Right lobe of liver (tissue), 6 donors: ENCODE results near the gene MAPK1. TPM values are rescaled to one million over a fixed set of nuclear protein-coding genes. Genes with fewer than 3 reads are reported as not detected.
"Not testable (repeated sequence)": the region's sequence is repeated elsewhere in the genome, so short reads cannot be mapped to it uniquely, and the experiment has no call there.

Experiments used
- ATAC-seq, 4 donors: fragments of 200-7000 bp; cut with Tn5 transposase; one replicate each; pipeline ENCODE4 v1.9.1; 2020; ENCODE audit warnings: mild to moderate bottlenecking in 4 of 4, moderate library complexity in 4 of 4
- DNase-seq, 3 donors: peaks; one replicate each; pipeline ENCODE4 v3.0.0-alpha.2; 2020
- H3K27ac ChIP-seq, 3 donors: fragments of 200-600 bp; one replicate each; pipeline ENCODE4 v1.8.0; 2022
- H3K27me3 ChIP-seq, 2 donors: fragments of 200-600 bp; one replicate each; pipeline ENCODE4 v1.8.0; 2022
- H3K36me3 ChIP-seq, 4 donors: fragments of 200-600 bp; sonication (generic) in 1 of 4; one replicate each; pipeline versions ENCODE4 v1.5.1 to v1.8.0; 2017 to 2022; ENCODE audit warnings: control low read depth in 1 of 4
- H3K4me1 ChIP-seq, 4 donors: fragments of 200-600 bp; sonication (generic) in 1 of 4; one replicate each; pipeline versions ENCODE4 v1.5.1 to v1.8.0; 2017 to 2022; ENCODE audit warnings: control low read depth in 1 of 4
- H3K4me3 ChIP-seq, 3 donors: fragments of 200-600 bp; one replicate each; pipeline ENCODE4 v1.8.0; 2022
- H3K9me3 ChIP-seq, 4 donors: fragments of 200-600 bp; sonication (generic) in 1 of 4; one replicate each; pipeline versions ENCODE4 v1.5.1 to v1.8.0; 2017 to 2022; ENCODE audit warnings: control low read depth in 1 of 4
- CTCF ChIP-seq, 4 donors: fragments of 200-600 bp in 3 of 4; fragments of 450-650 bp in 1 of 4; IDR thresholded peaks; one replicate each; pipeline versions ENCODE4 v1.5.1 to v1.8.0; 2016 to 2022; ENCODE audit warnings: antibody characterized with exemption in 4 of 4, mild to moderate bottlenecking in 2 of 4
- POLR2A ChIP-seq: fragments of 450-650 bp; IDR thresholded peaks from one replicate; pipeline ENCODE4 v1.6.1; 2017; ENCODE audit warnings: antibody characterized with exemption, mild to moderate bottlenecking
- WGBS: methylation state at CpG from one replicate; pipeline ENCODE4 v1.1.6; 2018; ENCODE audit warnings: low coverage, low lambda C conversion rate; ENCODE audit not compliant: insufficient coverage; ENCODE audit errors: missing lambda C conversion rate; 5-methylcytosine and 5-hydroxymethylcytosine counted together
- intact Hi-C, 2 donors: fragments of 100-400 bp; cut with DNase I; formaldehyde crosslinking; loops; one replicate each; pipeline versions ENCODE4 v1.11.2 to v1.14.1; 2022
- total RNA-seq, 6 experiments: library from RNA; depleted of rRNA in 2 of 6; stranded (reverse); fragments of >200 nt in 2 of 6; fragmentation: NEBNext Ultra II Directional in 3 of 6; extraction: Animal tissue kit (Norgen Biotek cat#: 25700) in 3 of 6; gene quantifications; one replicate each; pipeline versions ENCODE4 v1.1.0 to v1.2.4, GENCODE V29; 2016 to 2023
- donor health status: DM: no; HTN: yes; CAD: no.
- donor health status: DM: no; HTN: no; CAD: no.
- donor health status: DM: no; HTN: no; CAD: no.
- donor health status: DM: no; HTN: yes; CAD: no.
- donor health status: DM: no; HTN: yes; CAD: no.

The MAPK1 gene
- total RNA-seq, 6 experiments from 2014 or later = 43.4 to 75.0 (median 59.5) TPM

GRCh38 chr22:21819183-21819770 lies 48.2 kb downstream of the MAPK1 start:
- Histone ChIP-seq H3K36me3 (no peaks in the 10 kb centered on the region), H3K27me3 (no peaks in the 10 kb centered on the region), H3K9me3 (no peaks in the 10 kb centered on the region), H3K4me1 (peaks cover 0 to 7% (median 0%) of the 10 kb centered on the region in 4 donors), H3K27ac (no peak overlapping the region), H3K4me3 (no peak overlapping the region)
- ATAC-seq (no peak), DNase-seq (no peak)
- TF ChIP-seq CTCF (IDR thresholded peaks at IDR 0.05) (no peak), POLR2A (no peak)
- intact Hi-C loops = no loop called here
- WGBS = 89% methylated on average over 2 of the region's 2 CpGs

DNA sequence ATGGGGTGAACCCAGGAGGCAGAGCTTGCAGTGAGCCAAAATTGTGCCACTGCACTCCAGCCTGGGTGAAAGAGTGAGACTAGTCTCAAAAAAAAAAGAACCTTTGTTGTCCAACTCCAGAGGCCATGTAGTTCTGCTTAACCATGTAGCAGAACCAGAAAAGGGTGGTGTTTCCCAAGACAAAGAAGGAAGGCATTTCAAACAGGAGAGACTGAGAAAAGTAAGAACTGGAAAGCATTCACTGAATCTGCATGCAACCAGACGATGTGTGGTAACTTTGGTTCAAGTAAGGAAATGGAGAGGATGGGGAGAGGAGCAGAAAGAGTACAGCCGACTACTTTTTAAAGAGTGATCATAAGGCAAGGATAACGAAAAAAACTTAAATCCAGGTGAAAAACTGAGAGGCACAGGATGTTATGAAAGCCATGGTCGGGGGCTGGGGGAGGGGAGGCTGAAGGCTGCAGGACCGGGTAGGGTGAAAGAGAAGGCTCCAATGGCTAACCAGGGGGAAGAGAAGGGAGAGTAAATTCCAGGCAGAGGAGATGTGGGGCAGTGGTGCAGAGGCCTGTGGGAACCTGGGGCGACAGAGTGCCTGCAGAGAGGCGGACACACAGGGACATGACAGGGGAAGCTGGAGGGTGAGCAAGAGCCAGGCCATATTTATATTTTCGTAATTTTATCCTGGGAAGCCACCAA lies 48.8 kb downstream of the MAPK1 start:
- H3K27ac ChIP-seq = no peak overlapping the region
- no peak for ATAC-seq
- TF ChIP-seq POLR2A = no peak
- TF ChIP-seq CTCF (IDR thresholded peaks at IDR 0.05) = no peak

DNA sequence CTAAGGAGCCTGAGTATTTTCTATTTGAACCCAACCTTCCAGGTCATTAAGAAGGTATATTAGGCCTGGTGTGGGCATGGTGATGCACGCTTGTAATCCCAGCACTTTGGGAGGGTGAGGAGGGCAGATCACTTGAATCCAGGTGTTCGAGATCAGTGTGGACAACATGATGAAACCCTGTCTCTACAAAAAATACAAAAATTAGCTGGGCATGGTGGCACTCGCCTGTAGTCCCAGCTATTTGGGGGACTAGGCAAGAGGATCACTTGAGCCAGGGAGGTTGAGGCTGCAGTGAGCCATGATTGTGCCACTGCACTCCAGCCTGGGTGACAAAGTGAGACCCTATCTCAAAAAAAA lies 50.0 kb downstream of the MAPK1 start:
- ATAC-seq, H3K27me3 ChIP-seq, intact Hi-C loops, DNase-seq, H3K4me3 ChIP-seq, H3K9me3 ChIP-seq, H3K4me1 ChIP-seq, H3K36me3 ChIP-seq: not testable (repeated sequence)
- whole genome bisulfite sequencing = 86% methylated on average over 1 of the region's 3 CpGs
- peak overlapping the region in 1 of 3 donors; percentile 6 for H3K27ac ChIP-seq

More for the DNA sequence above, 48.8 kb downstream of the MAPK1 start:
- no peaks in the 10 kb centered on the region for H3K27me3 ChIP-seq
- H3K4me3 ChIP-seq = no peak overlapping the region
- no peaks in the 10 kb centered on the region for H3K36me3 ChIP-seq
- peaks cover 0 to 7% (median 0%) of the 10 kb centered on the region in 4 donors for H3K4me1 ChIP-seq
- no peak for DNase-seq
- 70% methylated on average over 8 of the region's 8 CpGs for WGBS
- intact Hi-C loops = no loop called here
- H3K9me3 ChIP-seq = no peaks in the 10 kb centered on the region

DNA sequence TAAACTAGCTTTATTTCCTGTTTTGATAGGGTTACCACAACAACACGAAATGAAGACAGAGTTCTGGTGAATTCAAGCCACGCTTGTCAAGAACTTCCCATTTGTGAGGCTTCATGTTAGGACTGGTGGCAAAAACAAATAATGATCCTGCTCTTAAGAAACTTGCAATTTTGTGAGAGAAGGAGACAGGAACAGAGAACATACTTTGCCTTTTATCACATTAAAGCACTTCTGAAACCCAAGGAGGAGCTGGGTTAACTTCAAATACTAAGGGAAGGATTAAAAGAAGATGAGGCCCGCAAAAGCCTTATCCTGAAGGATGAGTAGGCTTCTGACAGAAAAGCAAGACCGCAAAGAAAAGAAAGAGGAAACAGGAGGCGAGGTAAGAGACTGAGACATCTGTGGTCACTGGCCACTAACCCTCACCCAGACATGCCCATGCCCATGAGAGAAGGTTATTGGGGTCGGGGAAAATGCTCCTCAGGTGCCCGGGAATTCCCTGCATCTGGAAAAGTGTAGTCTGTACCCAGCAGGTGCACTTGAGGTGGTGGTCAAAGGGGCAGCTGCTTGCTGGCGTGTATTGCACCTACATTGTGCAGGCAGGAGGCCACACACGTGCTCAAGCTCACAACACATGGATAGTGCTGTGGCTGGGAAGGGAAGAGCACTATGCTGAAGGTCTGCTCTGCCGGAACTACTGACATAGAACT lies 50.5 kb downstream of the MAPK1 start:
- H3K36me3 ChIP-seq = no peaks in the 10 kb centered on the region
- H3K4me3 ChIP-seq = no peak overlapping the region
- intact Hi-C loops = no loop called here
- peak overlapping the region in 1 of 3 donors; percentile 6 for H3K27ac ChIP-seq
- no peaks in the 10 kb centered on the region for H3K27me3 ChIP-seq
- ATAC-seq = peak; percentile 74 to 88 (median 82)
- 49% methylated on average over 8 of the region's 10 CpGs for WGBS
- TF ChIP-seq POLR2A = no peak
- no peak for TF ChIP-seq CTCF (IDR thresholded peaks at IDR 0.05)
- peaks cover 0 to 7% (median 0%) of the 10 kb centered on the region in 4 donors for H3K4me1 ChIP-seq
- H3K9me3 ChIP-seq = no peaks in the 10 kb centered on the region
- no peak for DNase-seq

DNA sequence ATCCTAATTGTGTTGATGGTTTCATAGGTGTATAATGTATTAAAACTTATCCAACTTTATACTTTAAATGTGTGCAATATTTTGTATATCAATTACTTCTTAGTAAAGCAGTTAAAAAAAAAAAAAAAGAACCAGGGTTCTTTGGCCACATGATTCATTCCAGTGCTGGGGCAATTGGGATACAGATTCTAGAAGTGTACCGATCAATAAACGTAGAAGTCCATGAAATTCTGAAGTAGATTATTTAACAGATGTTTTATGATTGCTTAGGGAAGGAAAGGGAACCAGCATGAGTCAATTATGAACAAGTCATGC lies 51.0 kb downstream of the MAPK1 start:
- DNase-seq = no peak
- Histone ChIP-seq H3K36me3 (no peaks in the 10 kb centered on the region), H3K9me3 (no peaks in the 10 kb centered on the region), H3K27me3 (no peaks in the 10 kb centered on the region), H3K4me1 (peaks cover 0 to 7% (median 0%) of the 10 kb centered on the region in 4 donors), H3K27ac (no peak overlapping the region), H3K4me3 (no peak overlapping the region)
- TF ChIP-seq POLR2A (no peak), CTCF (IDR thresholded peaks at IDR 0.05) (no peak)
- ATAC-seq = no peak
- 54% methylated on average over 2 of the region's 2 CpGs for WGBS
- intact Hi-C loops = no loop called here
